Hematopoietic multipotent progenitor cell treated with erythropoietin and hydrocortisone succinate and interleukin-3 and kit ligand, for 8 days (in vitro differentiated cells): ENCODE measurements around the gene KRT84.

ENCODE experiments used
- DNase-seq: peaks from one replicate; pipeline ENCODE4 v3.0.0-alpha.2; 2015

Gene KRT84, protein sequence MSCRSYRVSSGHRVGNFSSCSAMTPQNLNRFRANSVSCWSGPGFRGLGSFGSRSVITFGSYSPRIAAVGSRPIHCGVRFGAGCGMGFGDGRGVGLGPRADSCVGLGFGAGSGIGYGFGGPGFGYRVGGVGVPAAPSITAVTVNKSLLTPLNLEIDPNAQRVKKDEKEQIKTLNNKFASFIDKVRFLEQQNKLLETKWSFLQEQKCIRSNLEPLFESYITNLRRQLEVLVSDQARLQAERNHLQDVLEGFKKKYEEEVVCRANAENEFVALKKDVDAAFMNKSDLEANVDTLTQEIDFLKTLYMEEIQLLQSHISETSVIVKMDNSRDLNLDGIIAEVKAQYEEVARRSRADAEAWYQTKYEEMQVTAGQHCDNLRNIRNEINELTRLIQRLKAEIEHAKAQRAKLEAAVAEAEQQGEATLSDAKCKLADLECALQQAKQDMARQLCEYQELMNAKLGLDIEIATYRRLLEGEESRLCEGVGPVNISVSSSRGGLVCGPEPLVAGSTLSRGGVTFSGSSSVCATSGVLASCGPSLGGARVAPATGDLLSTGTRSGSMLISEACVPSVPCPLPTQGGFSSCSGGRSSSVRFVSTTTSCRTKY

DNA sequence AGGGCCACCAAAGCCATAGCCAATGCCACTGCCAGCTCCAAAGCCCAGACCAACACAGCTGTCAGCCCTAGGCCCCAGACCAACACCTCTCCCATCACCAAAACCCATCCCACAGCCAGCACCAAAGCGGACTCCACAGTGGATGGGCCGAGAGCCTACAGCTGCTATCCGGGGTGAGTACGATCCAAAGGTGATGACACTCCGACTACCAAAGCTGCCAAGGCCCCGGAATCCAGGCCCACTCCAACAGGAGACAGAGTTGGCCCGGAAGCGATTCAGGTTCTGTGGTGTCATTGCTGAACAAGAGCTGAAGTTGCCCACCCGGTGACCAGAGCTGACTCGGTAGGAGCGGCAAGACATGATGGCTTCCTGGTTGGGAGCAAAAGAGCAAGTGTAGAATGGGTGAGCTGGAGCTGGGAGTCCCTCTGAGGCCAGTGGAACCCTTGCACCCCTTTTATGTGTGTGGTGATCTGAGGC lies at the start of gene KRT84:
Gene KRT84, minus strand, starts transcription at position 427 of the 477 bp plus-strand sequence. Its CDS starts 67 bp downstream, at position 360.
- DNase-seq: no peak

DNA sequence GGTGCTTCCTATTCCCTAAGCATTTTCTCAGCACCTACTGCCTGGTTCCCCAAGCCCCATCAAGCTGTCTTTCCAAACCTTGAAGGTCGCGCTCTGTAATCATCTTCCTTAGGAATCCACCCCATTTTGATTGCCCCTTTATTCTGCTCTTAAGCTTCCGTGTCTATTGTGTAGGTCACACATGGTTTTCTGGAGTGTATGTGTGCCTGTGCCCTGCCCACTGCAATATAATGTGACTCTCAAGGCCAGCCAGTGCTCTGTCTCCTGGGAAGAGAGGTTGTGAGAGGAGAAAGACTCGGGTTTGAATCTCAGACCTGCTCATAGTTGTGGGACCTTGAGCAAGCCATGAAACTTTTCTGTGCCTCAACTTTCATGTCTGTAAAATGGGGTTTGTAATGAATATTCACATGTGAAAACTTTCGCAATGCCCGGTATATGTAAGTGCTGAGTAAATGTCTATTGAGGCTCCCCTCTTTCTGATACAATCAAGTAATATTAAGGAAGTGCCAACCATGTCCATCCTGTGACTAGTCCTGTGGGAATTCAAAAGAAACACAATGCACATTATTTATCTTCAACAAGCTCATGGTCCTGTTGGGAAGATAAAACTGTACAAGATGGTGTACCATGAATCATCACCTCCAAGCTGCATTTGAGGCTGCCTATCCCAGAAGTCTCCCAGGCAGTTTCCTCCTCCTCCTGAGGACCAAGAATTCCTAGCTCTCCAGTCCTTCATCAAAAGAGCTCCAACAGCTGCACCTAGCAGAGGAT lies 49.5 kb upstream of the KRT84 start:
- no peak for DNase-seq

DNA sequence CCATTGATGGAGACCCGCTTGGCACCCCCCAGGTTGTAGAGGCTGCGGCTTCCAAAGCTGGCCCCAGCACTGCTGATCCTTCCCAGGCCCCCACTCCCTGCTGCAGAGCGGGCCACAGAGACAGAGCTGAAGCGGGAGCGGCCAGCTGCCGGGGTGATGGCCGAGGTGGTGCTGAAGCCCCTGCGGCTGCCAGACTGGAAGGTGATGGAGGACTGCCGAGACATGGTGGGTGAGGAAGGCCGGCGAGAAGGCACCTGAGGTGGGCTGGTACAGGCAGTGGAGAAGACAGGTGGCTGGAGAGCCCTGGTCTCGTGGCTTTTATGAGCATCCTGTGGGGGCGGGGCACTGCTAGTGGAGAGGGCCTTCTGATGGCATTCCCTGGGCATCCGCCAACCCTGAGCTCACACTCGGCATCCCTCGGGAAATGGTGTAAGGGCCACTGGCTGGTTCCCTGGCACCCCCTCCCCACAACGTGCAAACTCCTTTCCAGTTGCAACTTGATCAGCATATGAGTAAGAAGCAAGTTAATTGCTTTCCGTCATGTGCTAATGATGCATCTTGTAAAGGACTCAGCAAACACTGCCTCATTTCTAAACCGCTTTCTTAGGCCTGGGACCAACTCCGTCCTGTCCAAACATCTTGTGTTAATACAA lies 48.8 kb upstream of the KRT84 start, which contains the start of gene KRT75:
Gene KRT75, minus strand, starts transcription at position 291 of the 653 bp plus-strand sequence. Its CDS starts 67 bp downstream, at position 224.
- DNase-seq: no peak

DNA sequence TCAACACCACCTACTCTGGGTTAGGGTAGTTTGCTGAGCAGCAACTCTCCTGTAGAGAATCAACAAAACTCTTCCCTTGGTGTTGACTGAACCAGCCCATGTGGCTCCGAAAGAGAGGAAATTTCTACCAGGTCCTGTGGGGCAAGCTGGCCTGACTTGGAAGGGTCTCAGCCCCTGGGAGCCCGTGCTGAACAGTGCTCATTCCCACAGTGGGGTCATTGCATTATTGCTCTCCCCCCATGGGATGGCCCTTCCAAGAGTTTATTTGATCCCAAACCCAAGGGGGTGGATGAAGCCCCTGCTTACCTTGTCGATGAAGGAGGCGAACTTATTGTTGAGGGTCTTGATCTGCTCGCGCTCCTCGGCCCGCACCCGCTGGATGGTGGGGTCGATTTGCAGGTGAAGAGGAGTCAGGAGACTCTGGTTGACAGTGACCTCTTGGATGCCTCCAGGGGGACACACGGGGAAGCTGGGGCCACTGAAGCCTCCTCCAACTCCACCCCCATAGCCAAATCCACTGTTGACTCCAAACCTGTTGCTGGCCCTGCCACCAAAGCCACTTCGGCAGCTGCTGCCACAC lies 48.1 kb upstream of the KRT84 start:
- DNase-seq: no peak

DNA sequence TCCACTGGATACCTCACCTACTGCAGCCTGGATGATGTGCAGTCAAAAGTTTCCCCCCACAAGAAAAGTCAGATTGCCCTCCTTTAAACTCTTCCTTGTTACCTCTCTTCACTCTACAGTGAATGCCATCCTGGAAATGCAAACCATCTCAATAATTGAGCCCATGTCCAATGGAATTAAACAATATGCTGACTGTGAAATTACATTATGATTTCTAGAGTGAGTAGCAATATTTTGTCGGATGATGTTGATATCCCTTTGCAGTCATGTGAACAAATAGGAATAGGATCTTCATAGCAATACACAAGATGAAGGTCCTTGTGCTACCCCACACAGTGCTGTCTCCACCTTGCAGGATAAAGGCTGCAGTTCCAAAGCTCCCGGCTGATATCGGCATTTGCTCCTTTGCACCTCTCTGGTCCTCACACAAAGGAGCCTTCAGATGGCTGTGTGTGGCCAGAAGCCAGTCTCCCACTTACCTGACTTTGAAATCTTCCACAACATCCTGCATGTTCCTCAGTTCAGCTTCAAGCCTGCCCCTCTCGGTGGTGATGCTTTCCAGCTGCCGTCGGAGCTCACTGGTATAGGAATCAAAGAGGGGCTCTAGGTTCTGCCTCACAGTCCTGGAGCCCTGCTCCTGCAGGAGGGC lies 47.2 kb upstream of the KRT84 start:
- DNase-seq: no peak

DNA sequence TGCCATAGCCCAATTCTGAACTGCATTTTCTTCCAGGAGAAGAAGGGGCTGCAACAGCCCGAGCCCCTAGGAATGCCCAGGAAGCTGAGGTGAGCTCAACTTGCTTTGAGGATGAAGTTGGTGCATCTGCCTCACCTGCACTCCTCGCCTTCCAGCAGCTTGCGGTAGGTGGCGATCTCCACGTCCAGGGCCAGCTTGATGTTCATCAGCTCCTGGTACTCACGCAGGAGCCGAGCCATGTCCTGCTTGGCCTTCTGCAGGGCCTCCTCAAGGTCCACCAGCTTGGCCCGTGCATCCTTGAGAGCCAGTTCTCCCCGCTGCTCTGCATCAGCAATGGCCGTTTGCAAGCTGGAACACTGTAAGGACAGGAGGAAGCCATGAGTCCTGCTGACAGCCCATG lies 42.7 kb upstream of the KRT84 start:
- DNase-seq: no peak

DNA sequence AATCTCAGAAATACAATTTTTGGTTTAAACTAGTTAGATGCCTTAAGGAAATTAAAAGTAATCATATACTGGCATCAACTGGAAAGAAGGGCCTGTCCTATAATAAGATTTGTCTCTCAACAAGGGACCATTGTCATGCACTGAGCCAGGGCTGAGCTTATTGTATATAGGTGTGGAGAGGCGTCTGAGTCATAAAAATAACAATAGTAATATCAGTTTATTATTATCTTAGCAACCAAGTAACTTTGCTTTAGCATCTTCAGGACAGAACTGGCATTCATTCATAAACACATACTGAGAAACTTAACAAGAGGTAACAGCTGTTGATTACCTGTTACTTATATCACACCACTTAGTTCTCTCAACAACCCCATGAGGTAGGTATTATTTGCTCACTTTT lies 41.6 kb upstream of the KRT84 start:
- no peak for DNase-seq

DNA sequence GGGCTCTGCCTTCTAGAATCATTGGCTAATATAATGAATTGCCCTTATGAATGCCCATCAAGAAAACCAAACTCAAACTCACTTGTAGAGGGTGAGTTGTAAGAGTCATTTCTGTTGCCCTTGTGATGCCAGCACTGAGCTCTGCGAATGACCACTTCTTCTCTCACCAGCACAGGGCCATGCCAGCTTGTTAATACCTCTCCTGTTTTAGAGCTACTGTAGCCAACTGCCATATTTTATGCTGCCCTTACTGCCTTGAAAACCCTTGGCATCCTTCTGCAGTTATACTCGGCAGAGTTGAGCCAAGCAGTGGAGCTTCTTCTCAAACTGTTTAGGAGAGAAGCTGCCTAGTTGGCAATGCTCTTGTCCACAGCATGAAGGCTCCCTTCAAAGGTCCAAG lies 40.6 kb upstream of the KRT84 start:
- no peak for DNase-seq

DNA sequence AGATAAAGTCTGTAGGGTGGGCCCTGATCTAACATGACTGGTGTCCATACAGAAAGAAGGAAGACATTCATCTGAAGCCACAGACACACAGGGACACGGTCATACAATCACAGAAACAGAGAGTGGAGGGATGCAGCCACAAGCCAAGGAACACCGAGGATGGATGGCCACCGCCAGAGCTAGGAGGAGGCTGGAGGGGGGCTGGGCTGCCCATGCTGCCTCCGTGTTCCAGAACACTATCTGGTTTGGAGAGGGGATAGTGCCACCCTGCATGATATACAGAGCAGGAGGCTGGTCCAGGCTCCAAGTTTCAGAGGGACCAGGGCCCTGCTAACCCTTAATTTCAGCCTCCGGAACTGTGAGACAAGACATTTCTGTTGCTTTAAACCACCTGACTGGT lies 40.0 kb upstream of the KRT84 start:
- no peak for DNase-seq

DNA sequence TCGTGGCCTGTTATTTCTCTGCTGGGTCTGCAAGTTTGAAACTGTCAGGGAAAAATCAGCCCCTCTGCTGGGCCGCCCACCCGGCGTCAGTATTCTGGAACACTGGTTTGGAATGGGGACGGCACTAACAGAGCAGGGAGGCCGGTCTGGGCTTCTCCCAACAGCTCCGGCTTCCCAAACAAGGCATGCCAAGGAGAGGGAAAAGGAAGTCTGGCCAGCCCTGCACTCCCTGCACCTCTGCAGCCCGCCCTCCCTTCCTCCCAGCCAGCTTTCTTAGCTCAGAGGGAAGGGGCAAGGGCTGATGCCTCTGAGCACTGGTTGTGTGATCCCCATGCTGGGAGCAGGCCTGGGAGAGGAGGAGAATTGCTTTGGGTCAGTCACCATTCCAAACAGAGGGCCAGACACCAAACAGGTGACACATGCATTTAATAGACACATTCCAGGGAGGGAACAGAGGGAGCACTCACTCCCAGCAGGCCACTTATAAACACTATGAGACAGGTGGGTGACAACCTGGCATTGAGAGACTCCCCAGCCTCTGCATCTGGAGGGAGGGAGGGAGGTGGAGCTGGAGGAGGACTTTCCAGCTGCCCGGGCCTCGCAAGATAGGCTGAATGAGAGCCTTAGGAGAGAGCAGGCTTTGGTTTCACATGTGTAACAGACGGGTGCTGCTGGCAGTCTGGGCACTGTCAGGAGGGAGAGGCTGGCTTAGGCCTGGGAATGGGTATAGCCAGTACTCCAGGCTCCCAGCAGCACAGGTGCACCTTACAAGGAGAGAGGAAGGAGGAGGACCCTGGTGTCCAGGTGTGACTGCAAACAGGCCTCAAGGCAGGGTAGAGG lies 38.4 kb upstream of the KRT84 start:
- DNase-seq: no peak

DNA sequence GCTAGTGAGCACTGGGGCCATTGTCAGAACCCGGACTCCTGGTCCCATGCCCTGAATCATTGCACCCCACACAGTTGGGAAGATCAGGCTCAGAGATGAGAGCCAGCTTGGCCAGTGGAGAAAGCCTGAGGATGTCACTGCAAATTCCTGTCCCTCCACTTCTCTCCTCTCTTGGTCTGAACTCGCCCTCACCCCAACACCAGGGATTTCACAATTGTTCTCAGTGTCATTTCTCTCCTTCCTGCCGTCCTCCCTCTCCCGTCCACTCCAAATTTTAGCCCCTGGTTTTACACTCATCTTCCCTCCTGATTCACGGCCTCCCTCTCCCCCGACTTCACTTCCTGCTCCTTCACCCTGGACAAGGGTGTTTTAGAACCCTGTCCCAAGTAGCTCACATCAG lies 37.6 kb upstream of the KRT84 start:
- DNase-seq: no peak

DNA sequence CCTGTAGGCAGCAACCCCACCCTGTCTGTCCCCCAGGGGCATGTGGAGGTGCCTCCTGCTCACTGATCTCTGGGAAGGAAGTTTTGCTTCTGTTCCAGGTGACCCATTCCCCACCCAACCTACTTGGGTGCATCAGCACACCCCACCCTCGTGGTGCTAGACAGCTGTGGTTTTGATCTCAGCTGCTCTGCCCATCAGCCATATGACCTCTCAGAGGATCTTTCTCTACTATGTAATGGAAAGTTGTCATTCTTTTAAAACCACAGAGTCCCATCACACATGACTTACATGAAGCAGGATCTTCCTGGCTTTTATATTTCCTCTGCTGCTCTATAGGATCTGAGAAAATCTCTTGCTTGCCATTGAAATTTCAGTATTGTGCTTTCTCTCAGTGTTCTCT lies 34.2 kb upstream of the KRT84 start:
- DNase-seq: no peak

DNA sequence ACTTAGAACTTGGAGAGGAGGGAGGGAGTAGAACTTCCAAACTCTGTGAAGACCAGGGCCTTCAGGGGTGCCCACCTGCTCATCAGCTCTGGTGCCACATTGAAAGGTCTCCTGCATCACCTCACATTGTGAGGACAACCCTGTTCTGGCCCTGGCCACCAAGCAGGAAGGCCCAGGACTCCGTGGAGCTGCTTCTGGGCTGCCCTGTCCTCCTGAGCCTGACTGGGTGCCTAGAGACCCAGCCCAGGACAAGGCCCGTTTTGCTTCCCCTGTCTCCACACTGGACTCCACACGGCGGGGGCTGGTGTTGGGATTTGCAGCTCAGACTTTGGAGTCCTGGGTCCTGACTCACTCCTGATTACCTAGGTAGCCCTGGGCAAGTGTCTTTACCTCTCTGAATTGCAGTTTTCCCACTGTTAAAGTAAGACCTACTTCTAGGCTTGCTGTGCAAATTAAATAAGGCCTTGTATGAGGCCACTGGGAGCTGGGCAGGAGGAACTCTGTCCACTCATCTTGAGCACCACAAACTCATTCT lies 33.2 kb upstream of the KRT84 start:
- no peak for DNase-seq

DNA sequence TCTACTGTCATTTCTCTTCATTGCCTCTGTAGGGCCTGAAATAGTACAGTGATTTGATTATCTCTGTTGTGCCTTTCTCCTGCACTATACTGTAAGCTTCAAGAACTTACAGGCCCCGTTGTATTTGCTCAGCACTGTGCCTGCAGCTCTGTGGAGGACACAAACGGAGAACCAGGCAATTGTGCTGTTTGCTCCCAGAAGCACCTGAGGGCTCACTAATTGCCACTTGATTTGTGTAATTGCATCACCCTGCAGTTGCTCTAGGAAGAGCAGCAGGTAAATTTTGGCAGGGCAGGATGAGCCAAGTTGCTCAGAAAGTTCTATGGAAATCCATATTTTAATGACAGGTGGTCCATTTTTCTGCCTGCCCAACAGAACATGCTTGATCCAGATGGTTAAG lies 32.3 kb upstream of the KRT84 start:
- DNase-seq: no peak

DNA sequence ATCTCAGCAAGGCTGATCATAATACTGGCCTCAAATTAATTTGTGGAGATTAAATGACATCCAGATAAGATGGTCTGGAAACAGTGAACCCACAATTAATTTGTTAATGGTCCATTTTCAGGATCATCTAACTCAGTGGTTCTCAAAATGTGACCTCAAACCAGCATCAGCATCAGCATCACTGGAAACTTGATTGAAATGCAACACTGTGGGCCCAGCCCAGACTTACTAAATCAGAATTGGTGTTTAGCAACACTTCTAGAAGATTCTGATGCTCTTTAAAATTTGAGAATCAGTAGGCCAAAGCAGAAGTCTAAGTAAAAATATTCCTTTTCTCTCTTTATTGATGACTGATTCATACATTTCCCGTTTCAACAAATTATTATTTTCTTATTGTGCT lies 31.3 kb upstream of the KRT84 start:
- DNase-seq: no peak

DNA sequence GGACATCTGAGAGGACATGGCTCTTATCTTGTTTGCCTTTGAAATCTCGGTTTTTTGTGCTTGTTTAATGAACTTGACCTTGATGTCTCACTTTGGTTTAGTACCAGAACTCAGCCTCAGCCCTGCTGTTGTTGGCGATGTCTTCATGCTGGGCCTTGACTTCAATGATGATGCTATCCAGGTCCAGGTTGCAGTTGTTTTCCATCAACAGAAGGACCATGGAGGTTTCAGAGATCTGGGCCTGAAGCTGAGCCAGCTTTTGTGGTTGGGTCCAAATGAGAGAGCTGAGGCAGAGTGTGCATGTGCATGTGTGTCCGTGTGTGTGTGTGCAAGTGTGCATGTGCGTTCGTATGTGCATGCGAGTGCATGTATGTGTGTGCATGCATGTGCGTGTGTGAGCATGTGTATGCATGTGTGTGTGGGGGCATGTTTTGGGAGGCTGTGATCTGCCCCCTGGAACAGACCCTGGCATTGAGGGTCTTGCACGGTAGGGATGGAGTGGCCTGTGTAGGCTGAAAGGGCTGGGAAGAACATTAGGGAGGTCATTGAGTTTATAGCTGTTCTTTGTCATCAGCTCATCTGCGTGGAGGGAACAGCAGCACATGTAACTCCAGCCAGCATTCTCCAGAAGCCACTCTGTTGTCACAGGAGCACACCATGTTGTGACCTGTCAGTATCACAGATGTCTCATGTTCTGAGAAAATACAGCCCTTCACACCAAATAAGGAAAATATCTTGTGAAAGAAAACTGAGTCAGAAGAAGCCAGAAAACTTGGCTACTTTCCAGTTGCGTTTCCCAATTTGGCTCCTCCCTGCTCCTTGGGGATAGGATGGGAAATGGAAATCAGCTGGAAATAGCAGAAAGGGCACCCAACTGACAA lies 30.7 kb upstream of the KRT84 start:
- DNase-seq: no peak

DNA sequence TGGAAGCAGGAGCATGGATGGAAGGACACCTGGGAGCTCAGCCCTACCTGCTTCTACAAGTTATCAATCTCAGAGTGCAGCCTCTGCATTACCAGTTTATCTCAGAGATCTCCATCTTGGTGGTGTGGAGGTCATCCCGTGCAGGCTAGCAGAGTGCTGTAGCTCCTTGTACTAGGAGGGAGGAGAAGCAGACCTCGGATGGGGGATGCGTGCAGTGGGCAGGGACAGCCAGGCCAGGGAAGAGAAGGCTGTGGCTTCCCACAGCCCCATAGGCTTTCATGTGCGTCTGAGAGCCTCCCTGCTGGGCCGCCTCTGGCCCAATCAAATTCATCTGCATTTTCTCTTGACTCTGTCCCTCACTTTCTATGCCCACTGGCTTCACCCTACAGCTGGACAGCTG lies 29.5 kb upstream of the KRT84 start:
- DNase-seq: no peak

DNA sequence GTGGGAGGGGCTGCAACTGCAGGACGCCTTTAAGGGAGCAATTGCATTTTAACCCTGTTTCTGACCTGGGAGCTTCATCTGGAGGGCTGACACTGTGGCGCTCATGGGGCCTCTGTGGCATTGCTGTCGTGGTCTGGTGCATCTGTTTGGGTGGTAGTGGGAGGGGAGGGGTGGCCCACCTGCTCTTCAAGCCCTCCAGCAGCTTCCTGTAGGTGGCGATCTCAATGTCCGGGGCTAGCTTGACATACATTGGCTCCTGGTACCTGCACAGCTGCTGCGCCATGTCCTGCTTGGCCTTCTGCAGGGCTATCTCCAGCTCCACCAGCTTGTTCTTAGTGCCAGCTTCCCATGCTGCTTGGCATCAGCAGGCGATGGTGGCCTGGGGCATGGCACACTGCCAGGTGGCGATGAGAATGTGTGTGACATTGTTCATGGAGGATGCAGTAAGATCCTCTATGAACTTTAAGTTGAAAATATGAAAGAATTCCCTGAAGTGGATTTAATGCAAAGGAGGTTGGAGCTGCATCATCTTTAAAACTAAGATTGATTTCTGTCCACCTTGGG lies 28.4 kb upstream of the KRT84 start:
- DNase-seq: no peak

DNA sequence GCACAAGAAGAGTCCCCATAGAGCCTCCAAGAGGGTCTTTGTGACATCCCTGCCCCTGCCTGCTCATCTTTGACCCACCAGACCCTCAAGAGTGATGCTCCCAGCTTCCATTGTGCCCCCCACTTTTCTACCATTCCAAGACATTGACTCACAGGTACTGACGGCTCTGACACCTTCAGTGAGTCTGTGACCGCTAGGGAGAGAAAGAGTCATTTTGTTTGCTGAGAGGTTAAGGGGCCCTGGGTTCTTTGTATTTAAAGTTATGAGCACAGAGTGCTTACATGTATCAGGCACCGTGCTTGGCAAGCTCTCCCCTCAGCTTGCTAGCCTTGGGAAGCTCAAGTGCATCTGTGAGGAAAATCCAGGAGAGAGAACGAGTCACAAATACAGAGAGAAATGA lies 27.8 kb upstream of the KRT84 start:
- DNase-seq: no peak

DNA sequence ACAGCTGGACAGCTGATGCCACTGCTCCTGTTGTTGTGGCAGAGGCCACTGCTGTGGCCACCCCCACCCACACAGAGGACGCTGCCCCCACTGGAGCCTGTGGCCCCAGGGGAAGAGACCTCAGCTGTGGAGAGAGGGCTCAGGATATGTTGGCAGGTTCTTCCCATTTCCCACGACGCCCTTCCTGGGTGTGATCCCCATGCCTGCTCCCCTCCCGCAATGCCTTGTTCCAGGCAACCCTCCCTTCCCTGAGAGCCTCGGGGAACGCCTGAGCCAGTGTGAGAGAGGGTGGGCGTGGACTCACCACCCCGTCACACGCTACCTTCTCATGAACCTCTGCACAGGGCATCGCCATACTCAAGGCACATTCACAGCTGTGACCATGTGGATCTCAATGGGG lies 26.4 kb upstream of the KRT84 start:
- no peak for DNase-seq
